ENCODE measurements around the gene APEH. TPM values are rescaled to one million over a fixed set of nuclear protein-coding genes. Genes with fewer than 3 reads are reported as not detected.

The APEH gene
- 53.3 TPM for total RNA-seq

DNA sequence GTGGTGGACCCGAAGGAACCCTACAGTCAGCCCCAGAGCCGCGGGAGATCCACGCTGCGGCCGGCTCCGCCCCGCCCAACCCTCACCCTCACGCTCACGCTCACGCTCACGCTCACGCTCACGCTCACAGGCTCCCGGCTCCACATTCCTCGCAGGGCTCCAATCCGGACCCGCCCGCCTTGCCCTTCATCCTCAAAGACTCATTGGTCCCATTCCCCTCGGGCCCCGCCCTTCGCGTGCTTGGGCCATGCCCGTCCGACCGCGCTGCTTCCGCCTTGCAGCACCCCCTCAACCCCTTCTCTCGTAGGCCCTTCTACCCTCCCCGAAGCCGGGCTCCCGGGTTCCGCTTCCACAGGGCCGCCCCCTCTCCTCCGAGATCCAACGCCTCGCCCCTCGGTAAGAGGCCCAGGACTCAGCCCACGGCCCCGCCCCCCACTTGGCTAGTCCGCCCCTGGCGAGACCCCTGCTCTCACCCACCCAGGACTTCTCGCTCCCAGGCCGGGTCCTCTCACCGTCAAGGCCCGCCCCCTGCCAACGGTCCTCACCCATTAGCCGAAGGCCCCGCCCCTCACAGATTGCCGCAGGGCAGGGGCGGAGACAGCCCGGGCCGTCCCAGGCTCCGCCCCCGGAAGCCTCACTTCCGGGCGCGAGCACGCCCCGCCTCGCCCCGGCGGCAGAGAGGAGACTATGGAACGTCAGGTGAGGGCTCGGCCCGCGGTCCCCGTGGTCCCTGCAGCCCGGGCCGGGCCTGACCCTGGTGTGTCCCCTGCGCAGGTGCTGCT is at the start of gene APEH:
TSS of gene APEH (plus strand) at position 637 of the 782 bp plus-strand sequence. CDS start at position 688, 51 bp downstream.
- H3K4me1 ChIP-seq, result peaks cover 24% of the 10 kb centered on the region
- H3K9me3 ChIP-seq, result no peaks in the 10 kb centered on the region
- TF ChIP-seq POLR2AphosphoS5 (IDR thresholded peaks at IDR 0.05; ENCODE audit: insufficient read depth in 1 of 2, low read depth in 1 of 2) (peak; percentile 60 to 86), POLR2A (IDR thresholded peaks at IDR 0.05) (peak in 1 of 2 donors; percentile 19)
- TF ChIP-seq, protein P1, sequence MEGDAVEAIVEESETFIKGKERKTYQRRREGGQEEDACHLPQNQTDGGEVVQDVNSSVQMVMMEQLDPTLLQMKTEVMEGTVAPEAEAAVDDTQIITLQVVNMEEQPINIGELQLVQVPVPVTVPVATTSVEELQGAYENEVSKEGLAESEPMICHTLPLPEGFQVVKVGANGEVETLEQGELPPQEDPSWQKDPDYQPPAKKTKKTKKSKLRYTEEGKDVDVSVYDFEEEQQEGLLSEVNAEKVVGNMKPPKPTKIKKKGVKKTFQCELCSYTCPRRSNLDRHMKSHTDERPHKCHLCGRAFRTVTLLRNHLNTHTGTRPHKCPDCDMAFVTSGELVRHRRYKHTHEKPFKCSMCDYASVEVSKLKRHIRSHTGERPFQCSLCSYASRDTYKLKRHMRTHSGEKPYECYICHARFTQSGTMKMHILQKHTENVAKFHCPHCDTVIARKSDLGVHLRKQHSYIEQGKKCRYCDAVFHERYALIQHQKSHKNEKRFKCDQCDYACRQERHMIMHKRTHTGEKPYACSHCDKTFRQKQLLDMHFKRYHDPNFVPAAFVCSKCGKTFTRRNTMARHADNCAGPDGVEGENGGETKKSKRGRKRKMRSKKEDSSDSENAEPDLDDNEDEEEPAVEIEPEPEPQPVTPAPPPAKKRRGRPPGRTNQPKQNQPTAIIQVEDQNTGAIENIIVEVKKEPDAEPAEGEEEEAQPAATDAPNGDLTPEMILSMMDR (IDR thresholded peaks at IDR 0.05), result no peak
- H3K36me3 ChIP-seq, result peaks cover 0 to 24% of the 10 kb centered on the region in 2 donors
- H3K27ac ChIP-seq, result peak within 1 kb of the TSS; percentile 78
- peak in 1 of 2 donors; percentile 95 for DNase-seq (ENCODE audit: extremely low spot score in 2 of 2)
- intact Hi-C loops (cut with DNase I), result loop anchor here (5.0 kb wide), 2 partner anchors 132 to 397 kb away; partner anchors contain the start of gene C3orf62
- H3K4me3 ChIP-seq, result peak within 1 kb of the TSS; percentile 74 to 98
- H3K27me3 ChIP-seq, result no peaks in the 10 kb centered on the region

DNA sequence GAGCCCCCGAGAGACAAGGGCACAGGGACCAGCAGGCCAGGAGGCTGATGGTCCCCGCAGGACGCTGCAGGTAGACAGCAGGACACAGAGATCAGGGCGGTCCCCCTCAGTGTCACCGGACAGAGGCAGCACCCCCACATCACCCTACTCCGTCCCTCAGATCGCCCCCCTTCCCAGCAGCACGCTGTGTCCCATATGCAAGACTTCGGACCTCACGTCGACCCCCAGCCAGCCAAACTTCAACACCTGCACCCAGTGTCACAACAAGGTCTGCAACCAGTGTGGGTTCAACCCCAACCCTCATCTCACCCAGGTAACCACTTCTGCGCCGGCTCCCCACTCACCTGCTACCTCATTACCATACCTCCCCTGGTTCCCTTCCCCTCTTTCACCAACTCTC is 49.1 kb upstream of the APEH start:
- Histone ChIP-seq H3K27me3 (no peaks in the 10 kb centered on the region), H3K4me1 (no peaks in the 10 kb centered on the region), H3K4me3 (no peak overlapping the region), H3K27ac (no peak overlapping the region), H3K9me3 (no peaks in the 10 kb centered on the region), H3K36me3 (no peaks in the 10 kb centered on the region)
- TF ChIP-seq, protein P1 (IDR thresholded peaks at IDR 0.05), result no peak
- no peak for TF ChIP-seq POLR2AphosphoS5 (IDR thresholded peaks at IDR 0.05; ENCODE audit: insufficient read depth in 1 of 2, low read depth in 1 of 2)
- no peak for TF ChIP-seq POLR2A (IDR thresholded peaks at IDR 0.05)
- intact Hi-C loops (cut with DNase I), result no loop called here
- DNase-seq (ENCODE audit: extremely low spot score in 2 of 2), result no peak

DNA sequence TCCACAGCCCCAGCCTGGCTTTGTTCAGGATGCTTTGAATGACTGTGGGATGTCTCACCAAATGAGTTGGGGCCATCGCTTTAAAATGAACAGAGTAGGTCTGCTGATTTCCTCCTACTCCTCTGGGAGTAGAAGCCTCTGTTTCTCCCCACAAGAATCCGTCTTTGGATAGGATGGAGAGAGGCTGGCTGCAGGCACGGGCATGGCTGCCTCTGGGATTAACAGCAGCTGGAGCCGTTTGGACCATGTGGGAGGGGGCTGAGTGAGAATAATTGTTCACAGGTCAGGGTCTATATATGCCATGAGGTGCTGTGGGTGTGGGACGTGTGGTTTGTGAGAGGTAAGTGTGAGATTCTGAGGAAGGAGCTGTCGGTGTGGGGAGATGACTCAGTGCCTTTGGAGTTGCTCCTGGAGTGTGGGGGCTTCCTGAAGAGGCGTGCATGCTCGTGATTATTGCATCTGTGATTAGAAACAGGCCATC is 48.0 kb upstream of the APEH start:
- DNase-seq (ENCODE audit: extremely low spot score in 2 of 2), result no peak
- Histone ChIP-seq H3K9me3 (no peaks in the 10 kb centered on the region), H3K27ac (no peak overlapping the region), H3K36me3 (no peaks in the 10 kb centered on the region), H3K4me1 (no peaks in the 10 kb centered on the region), H3K4me3 (no peak overlapping the region), H3K27me3 (no peaks in the 10 kb centered on the region)
- intact Hi-C loops (cut with DNase I), result no loop called here
- TF ChIP-seq POLR2A (IDR thresholded peaks at IDR 0.05) (no peak), POLR2AphosphoS5 (IDR thresholded peaks at IDR 0.05; ENCODE audit: insufficient read depth in 1 of 2, low read depth in 1 of 2) (no peak)
- TF ChIP-seq, protein P1 (IDR thresholded peaks at IDR 0.05), result no peak

DNA sequence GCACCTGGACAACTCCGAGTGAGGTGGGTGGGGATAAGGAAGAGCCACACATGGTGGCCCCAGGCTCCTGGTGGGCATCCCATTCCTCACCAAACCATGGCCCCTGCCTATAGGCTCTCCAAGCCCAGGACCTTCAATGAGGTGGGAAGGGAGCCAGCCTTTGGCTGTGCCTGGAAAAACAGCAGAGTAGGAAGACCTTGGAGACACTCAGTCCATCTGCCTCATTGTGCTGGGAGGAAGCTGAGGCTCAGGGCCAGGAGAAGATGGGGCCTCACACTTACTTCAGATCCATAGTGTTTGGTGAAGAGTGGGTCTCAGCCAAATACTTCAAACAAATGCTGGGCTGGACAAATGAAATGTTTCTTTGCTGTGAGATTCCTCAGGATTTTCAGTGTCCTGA is 47.4 kb upstream of the APEH start:
- Histone ChIP-seq H3K4me3 (no peak overlapping the region), H3K9me3 (no peaks in the 10 kb centered on the region), H3K36me3 (no peaks in the 10 kb centered on the region), H3K4me1 (no peaks in the 10 kb centered on the region), H3K27ac (no peak overlapping the region), H3K27me3 (no peaks in the 10 kb centered on the region)
- TF ChIP-seq POLR2AphosphoS5 (IDR thresholded peaks at IDR 0.05; ENCODE audit: insufficient read depth in 1 of 2, low read depth in 1 of 2) (no peak), POLR2A (IDR thresholded peaks at IDR 0.05) (no peak)
- TF ChIP-seq, protein P1 (IDR thresholded peaks at IDR 0.05), result no peak
- no peak for DNase-seq (ENCODE audit: extremely low spot score in 2 of 2)
- intact Hi-C loops (cut with DNase I), result no loop called here

DNA sequence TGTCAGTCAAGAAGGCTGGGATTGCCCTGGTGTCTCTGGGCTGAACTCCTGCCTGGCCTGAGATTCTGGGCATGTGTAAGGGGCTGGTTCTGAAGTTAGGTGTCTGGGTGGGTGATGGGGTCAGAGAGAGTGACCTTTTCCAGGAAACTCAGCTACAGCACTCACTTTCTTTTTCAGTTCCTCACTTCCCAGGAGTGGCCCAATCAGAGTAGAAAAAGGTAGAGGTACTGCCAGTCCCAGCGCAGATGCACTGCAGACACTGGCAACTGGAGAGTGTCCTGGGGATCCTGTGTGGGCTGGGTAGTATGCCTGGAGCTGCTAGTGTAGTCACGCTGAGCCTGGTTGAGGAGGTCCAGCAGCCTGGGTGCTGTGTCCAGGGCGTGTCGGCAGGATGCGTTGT is 46.5 kb upstream of the APEH start:
- Histone ChIP-seq H3K36me3 (no peaks in the 10 kb centered on the region), H3K4me1 (no peaks in the 10 kb centered on the region), H3K27me3 (no peaks in the 10 kb centered on the region), H3K4me3 (no peak overlapping the region), H3K9me3 (no peaks in the 10 kb centered on the region), H3K27ac (no peak overlapping the region)
- TF ChIP-seq, protein P1 (IDR thresholded peaks at IDR 0.05), result no peak
- TF ChIP-seq POLR2A (IDR thresholded peaks at IDR 0.05) (no peak), POLR2AphosphoS5 (IDR thresholded peaks at IDR 0.05; ENCODE audit: insufficient read depth in 1 of 2, low read depth in 1 of 2) (no peak)
- intact Hi-C loops (cut with DNase I), result no loop called here
- DNase-seq (ENCODE audit: extremely low spot score in 2 of 2), result no peak
